Measurements from ENCODE around the gene NFATC2.
"Not testable (repeated sequence)": the region's sequence is repeated elsewhere in the genome, so short reads cannot be mapped to it uniquely, and the experiment has no call there.

The NFATC2 gene

DNA sequence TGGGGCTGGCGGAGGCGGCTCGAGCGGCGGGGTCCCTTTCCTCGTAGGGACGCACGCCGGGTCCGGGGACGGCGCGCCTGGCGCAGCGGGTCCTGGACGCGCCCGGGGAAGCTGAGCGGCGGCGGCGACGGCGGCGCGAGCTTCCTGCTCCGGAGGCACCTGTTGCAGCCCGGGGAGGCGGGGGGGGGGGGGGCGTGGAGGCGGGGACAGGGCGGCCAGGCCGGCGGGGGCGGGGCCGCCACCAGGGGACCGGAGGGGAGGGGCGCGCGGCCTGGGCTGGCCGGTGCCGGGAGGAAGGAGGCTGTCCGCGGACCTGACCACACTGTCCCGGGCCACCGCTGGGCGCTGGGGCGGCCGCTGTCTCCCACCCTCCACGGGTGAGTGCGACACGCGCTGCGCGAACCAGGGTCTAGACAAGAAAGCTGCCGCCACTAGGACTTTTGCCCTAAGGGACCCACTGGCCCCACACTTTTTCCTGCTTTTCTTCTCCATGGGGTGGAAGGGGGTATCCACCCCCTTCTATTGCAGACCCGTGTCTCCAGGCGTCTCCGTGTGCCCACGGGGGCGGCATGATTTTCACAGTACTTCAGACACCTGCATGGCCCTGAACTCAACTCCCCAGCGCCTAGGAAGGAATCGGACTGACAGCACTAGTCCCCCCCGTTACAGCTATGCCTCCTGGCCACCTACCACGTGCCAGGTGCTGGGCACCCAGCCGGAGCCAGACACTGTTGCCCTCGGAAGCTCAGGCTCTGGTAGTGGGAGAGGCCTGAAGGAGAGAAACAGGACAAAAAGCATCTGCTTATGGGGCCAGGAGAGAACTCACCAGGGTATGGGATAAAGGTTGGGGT is at the start of gene NFATC2:
TSS of gene NFATC2 (minus strand) at position 149 of the 851 bp plus-strand sequence. CDS start 220 bp downstream, outside the sequence.
- DNase-seq (ENCODE audit: low spot score), result no peak

DNA sequence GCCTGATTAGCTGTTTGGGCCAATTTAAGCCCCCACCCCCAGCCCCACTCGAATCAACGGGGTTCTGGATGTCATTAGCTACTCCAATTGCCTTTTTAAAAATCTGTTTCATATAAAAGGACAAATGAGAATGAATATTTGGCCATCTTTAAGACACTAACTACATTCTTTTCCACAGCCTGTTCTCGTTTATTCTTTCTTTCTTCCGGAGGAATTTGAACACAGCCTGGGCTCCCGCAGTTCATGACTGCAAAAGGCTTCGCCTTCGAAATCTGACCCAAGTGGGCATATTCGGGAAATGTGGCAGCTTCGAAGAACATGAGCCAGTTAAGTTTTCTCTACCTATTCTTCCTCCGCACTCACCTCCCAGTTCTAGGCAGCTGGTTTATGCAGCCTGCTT is 49.4 kb upstream of the NFATC2 start:
- no peak for DNase-seq (ENCODE audit: low spot score)

- DNase-seq (ENCODE audit: low spot score), result no peak
Measured at GRCh38 chr20:51588762-51589161, 46.2 kb upstream of the NFATC2 start.

DNA sequence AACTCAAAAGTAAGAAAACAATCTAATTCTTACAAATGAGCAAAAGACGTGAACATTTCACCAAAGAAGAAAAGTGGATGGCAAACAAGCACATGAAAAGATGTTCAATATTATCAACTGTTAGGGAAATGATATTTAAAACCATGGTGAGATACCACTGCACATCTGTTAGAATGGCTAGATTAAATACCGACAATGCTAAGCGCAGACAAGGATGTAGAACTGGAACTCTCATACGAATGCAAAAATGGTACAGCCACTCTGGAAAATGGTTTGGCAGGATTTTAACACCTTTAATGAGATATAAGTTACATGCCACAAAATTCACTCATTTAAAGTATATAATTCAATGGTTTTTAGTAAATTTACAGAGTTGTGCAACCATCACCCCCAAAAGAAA is 44.6 kb upstream of the NFATC2 start:
- DNase-seq (ENCODE audit: low spot score), result no peak

GRCh38 chr20:51586005-51586440 is 43.5 kb upstream of the NFATC2 start:
- no peak for DNase-seq (ENCODE audit: low spot score)

GRCh38 chr20:51585148-51585547 is 42.6 kb upstream of the NFATC2 start:
- DNase-seq (ENCODE audit: low spot score), result no peak

DNA sequence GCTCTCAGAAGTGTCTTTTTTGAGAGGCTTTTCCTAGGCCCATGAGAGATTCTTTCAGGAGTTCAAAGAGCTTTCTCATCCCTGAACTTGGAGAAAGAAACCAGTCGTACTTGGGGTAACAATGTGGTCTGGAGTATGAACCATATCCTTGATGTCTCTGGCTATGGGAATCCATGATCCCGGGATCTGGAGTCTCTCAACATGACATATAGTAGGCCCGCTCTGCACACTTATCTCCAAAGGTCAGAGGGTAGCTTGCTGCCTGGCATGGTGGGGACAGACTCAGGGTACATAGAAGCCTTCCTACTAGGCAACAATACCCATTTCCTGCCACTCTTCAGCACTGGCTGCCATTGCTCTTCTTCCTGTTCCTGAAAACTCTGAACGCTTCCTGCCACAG is 42.2 kb upstream of the NFATC2 start:
- no peak for DNase-seq (ENCODE audit: low spot score)

- no peak for DNase-seq (ENCODE audit: low spot score)
Measured at GRCh38 chr20:51584116-51584515, 41.6 kb upstream of the NFATC2 start.

GRCh38 chr20:51583499-51583898 is 41.0 kb upstream of the NFATC2 start:
- DNase-seq (ENCODE audit: low spot score), result no peak

GRCh38 chr20:51583073-51583472 is 40.6 kb upstream of the NFATC2 start:
- no peak for DNase-seq (ENCODE audit: low spot score)

- DNase-seq (ENCODE audit: low spot score), result no peak
Measured at GRCh38 chr20:51581571-51581970, 39.1 kb upstream of the NFATC2 start.

DNA sequence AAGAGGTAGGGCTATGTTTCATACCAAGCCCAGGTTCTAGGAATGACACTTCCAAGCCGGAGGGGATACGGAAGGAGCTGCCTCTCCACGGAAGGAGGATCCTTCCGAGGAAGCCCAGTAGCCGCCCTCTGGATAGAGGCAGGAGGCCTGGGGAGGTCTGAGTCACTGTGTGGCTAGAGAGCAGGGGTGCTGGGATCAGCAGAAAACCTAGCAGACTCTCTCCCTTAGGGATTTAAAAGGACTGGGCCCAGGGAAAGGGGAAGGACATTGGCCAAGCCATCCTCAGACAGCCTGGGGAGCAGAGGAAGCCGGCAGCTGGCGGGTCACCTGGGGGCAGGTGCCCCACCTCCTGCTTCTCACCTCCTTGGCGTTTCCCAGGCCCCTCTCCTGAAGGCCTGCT is 36.6 kb upstream of the NFATC2 start:
- no peak for DNase-seq (ENCODE audit: low spot score)

DNA sequence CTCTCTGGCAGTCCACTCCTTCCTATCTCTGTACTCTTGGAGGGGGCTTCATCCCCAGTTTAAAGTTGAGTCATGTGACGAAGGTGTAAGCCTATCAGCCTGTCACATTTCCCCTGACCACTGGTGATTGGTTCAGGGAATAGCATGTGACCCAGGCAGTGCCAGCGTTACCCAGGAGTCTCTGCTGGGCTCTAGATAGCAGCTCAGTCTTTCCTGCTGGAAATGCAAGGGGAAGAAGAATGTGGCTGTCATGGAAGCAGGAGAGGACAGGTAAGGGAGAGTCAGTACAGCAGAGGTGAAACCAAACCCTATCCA is 35.6 kb upstream of the NFATC2 start:
- no peak for DNase-seq (ENCODE audit: low spot score)

- DNase-seq (ENCODE audit: low spot score), result no peak
Measured at GRCh38 chr20:51577432-51578144, 35.1 kb upstream of the NFATC2 start.

DNA sequence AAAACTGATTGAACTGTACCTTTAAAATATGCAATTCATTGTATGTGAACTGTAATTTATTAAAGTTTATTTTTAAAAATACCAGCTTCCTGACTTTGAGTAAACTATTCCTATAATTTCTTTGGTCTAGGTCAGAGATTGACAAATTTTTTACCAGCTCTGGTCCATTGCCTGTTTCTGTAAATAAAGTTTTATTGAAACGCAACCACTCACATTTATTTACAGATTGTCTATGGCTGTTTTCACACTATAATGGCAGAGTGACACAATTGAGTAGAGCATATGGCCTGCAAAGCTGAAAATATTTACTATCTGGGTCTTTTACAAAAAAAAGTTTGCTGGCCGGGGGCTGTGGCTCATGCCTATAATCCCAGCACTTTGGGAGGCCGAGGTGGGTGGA is 33.0 kb upstream of the NFATC2 start:
- no peak for DNase-seq (ENCODE audit: low spot score)

GRCh38 chr20:51574248-51575033 is 31.9 kb upstream of the NFATC2 start:
- no peak for DNase-seq (ENCODE audit: low spot score)

DNA sequence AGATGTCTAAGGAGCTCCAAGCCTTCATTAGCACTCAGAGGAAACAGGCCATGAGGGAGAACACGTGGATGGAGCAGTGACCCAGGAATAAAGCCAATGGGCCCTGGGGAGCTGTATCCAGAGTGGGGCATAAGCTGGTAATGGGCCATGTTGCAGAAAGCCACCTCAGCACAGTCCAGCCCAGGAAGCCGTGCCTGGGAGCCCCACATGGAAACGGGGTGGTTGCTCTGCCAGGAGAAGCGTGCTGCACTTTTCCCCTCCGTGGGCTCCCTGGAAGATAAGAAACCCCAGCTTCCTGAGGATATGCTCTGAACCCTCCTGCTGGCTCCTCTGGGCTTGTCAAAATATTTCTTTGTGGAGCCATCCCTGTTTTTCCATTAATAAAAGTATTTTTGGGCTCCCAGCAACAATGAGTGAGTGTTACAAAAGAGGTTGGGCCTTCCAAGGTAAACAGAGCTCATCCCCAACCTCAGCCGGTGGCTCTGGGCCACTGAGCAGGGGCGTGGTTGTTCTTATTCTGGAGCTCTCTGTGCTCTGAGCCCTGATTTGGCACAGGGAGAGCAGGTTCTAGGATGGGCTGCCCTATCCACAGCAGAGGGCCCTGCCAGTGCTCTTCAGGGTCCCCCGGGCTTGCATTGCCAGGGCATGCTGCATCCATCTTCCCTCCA is 31.2 kb upstream of the NFATC2 start:
- no peak for DNase-seq (ENCODE audit: low spot score)

DNA sequence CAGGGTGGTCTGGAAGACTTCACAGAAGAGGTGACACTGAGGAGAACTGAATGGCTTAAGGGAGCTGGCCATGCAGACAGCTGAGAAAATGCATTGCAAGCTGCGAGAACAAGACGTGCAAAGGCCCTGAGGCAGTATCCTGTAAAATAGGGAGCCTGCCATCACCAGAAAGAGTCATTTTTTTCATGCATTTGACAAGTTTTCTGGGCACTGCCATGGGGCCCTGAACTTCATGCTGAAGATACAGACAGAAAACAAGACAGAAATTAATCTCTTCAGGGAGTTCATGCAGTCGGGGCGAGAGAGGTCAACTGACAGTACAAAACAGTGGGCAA is 28.9 kb upstream of the NFATC2 start:
- no peak for DNase-seq (ENCODE audit: low spot score)

DNA sequence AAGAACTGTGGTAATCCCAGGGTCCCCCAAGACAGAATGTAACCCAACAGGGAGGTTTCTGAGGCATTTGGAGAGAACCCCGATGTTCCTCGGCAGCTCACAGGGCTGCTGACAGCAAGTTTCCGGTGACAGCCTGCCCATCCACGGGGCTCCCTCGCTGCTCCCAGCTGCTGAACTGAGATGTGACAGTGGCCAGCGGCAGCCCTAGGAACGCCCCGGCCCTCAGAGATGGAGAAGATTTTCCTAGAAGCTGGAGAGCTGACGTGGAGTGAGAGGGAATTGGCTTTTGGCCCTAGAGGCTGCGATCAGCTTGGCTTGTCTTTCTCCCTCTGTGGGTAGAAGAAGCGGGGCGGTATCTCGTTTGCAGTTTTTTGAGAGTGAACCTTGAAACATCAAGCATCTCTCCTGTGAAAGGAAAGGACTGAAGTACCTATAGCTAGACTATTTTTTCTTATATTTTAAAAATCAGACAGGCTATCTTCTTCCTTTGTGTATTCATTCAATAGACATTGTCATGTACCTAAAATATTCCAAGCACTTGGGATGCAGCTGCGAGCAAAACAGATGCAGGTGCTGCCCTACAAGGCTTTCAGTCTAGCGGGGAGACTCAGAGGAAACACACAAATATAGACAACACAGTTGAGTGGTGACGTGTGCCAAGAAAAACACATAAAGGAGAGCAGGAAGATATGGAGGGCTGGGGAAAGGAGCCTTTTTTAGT is 28.4 kb upstream of the NFATC2 start:
- DNase-seq (ENCODE audit: low spot score), result no peak

DNA sequence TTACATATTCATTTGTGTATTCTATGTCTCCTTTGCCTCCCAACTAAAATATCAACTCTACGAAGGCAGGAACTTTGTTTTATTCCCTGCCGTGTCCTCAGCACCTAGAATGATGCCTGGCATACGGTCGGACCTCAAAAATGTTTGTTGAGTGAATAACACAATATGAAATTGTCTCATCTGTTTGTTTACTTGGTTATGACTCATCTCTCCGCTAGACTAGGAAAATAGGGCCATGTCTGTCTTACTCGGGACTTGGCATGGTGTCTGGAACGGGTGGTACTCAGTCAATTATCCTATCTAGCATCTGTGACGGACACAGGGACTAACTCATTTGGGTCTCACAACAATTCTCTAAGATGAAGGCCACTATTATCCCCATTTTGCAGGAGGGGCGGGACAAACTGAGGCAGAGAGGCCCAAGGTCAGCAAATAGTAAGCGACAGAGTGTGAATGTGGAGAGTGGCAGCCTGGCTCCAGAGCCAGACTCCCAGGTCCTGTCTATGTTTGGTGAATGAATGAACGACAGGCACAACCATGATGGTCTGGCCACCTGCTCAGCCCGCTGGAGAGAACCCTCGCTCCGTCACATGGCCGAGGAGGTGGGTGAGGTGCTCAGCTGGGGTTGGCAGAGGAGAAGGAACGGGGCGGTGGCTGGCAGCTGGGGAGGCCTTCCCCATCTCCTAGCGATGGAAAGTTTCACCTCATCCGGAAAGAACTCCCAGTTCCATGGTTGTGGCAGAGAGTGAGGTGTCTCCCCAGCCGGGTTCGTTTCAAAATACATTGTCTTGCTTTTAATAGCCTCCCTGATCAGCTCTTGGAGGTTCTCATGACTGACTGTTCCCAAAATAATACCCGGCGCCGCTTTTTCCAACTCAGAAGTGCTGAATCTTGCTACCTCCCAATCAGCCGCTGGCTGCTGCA is 27.6 kb upstream of the NFATC2 start:
- DNase-seq (ENCODE audit: low spot score), result no peak

- DNase-seq (ENCODE audit: low spot score), result not testable (repeated sequence)
Measured at GRCh38 chr20:51568533-51568932, 26.0 kb upstream of the NFATC2 start.

Measured in pons (tissue), 1 donor.